IMR-90 (cell line): ENCODE measurements around the gene PSMD11. TPM values are rescaled to one million over a fixed set of nuclear protein-coding genes. Genes with fewer than 3 reads are reported as not detected.

Experiments
- ATAC-seq: fragments of 200-7000 bp; cut with Tn5 transposase; 2 replicates; pipeline ENCODE4 v1.9.1; 2020; ENCODE audit warnings: low read depth, mild to moderate bottlenecking, moderate library complexity
- BruUV-seq: library from RNA; stranded (reverse); fragments of 400-500 nt; replicated peaks from 2 replicates; lab custom pipeline; 2021; lab: Mats Ljungman, UMichigan
- CTCF ChIA-PET: fragments of 300-600 bp; formaldehyde crosslinking; extraction: SDS; loops from one replicate; lab custom pipeline; 2021; ENCODE audit warnings: antibody characterized with exemption; lab: Yijun Ruan, JAX
- POLR2A ChIA-PET: fragments of 300-600 bp; sonication (Branson Sonifier 250); formaldehyde crosslinking; loops from one replicate; lab custom pipeline; 2022; ENCODE audit warnings: antibody characterized with exemption; ENCODE audit not compliant: unreplicated experiment; lab: Charles Lee
- DNase-seq: peaks from one replicate; pipeline ENCODE4 v3.0.0; 2013
- H2AFZ ChIP-seq: replicated peaks from 2 replicates; pipeline ENCODE3; 2013; ENCODE audit warnings: low read length, mild to moderate bottlenecking; ENCODE audit not compliant: poor library complexity
- H2AK5ac ChIP-seq: 2 replicates; pipeline ENCODE4 v1.6.1; 2013; ENCODE audit warnings: low read depth, low read length, inconsistent platforms
- H2AK9ac ChIP-seq: replicated peaks from 2 replicates; pipeline ENCODE3; 2013; ENCODE audit warnings: mild to moderate bottlenecking, low read depth, low read length, moderate library complexity; ENCODE audit not compliant: poor library complexity
- H2BK120ac ChIP-seq: 2 replicates; pipeline ENCODE4 v1.6.1; 2013; ENCODE audit warnings: low read depth, low read length, inconsistent platforms
- H2BK15ac ChIP-seq: 3 replicates; pipeline ENCODE4 v1.6.1; 2013; ENCODE audit warnings: low read depth, low read length, inconsistent platforms
- H2BK20ac ChIP-seq: 2 replicates; pipeline ENCODE4 v1.6.1; 2013; ENCODE audit warnings: low read depth, mild to moderate bottlenecking, inconsistent platforms, low read length, moderate library complexity
- H2BK5ac ChIP-seq: 2 replicates; pipeline ENCODE4 v1.6.1; 2013; ENCODE audit warnings: mild to moderate bottlenecking, low read depth, low read length, inconsistent platforms; ENCODE audit not compliant: poor library complexity, severe bottlenecking
- H3K14ac ChIP-seq: replicated peaks from 2 replicates; pipeline ENCODE4 v1.6.1; 2013; ENCODE audit warnings: low read depth, low read length, inconsistent platforms
- H3K18ac ChIP-seq: 2 replicates; pipeline ENCODE4 v1.6.1; 2013; ENCODE audit warnings: low read depth, low read length, control low read depth
- H3K23ac ChIP-seq: 2 replicates; pipeline ENCODE4 v1.6.1; 2013; ENCODE audit warnings: low read depth, low read length, inconsistent platforms
- H3K27ac ChIP-seq: 2 replicates; pipeline ENCODE4 v1.5.1; 2013; ENCODE audit warnings: mild to moderate bottlenecking, control low read depth, low read length; ENCODE audit not compliant: insufficient read depth
- H3K27me3 ChIP-seq: 2 replicates; pipeline ENCODE4 v1.6.1; 2013; ENCODE audit warnings: low read length; ENCODE audit not compliant: control insufficient read depth, insufficient read depth
- H3K36me3 ChIP-seq: 2 replicates; pipeline ENCODE4 v1.6.1; 2013; ENCODE audit warnings: low read length, mixed read lengths; ENCODE audit not compliant: control insufficient read depth, insufficient read depth
- H3K4ac ChIP-seq: 2 replicates; pipeline ENCODE4 v1.6.1; 2013; ENCODE audit warnings: low read depth, low read length, inconsistent platforms
- H3K4me1 ChIP-seq: 2 replicates; pipeline ENCODE4 v1.6.1; 2013; ENCODE audit warnings: low read length, mixed read lengths; ENCODE audit not compliant: control insufficient read depth, insufficient read depth
- H3K4me2 ChIP-seq: 2 replicates; pipeline ENCODE4 v1.6.1; 2013; ENCODE audit warnings: low read depth, mild to moderate bottlenecking, control low read depth, low read length, moderate library complexity
- H3K4me3 ChIP-seq: 2 replicates; pipeline ENCODE4 v1.5.1; 2013; ENCODE audit warnings: low read depth, mild to moderate bottlenecking, control low read depth, low read length, moderate library complexity; ENCODE audit not compliant: insufficient read depth
- H3K56ac ChIP-seq: 2 replicates; pipeline ENCODE4 v1.6.1; 2013; ENCODE audit warnings: low read length, inconsistent platforms; ENCODE audit not compliant: insufficient read depth; ENCODE audit errors: extremely low read depth
- H3K79me1 ChIP-seq, 2 experiments: 2 replicates each; pipeline ENCODE4 v1.6.1; 2013; ENCODE audit warnings: low read length in 2 of 2, inconsistent platforms in 1 of 2, low read depth in 1 of 2
- H3K9ac ChIP-seq: 2 replicates; pipeline ENCODE4 v1.6.1; 2013; ENCODE audit warnings: low read depth, low read length, control low read depth
- H3K9me1 ChIP-seq: 2 replicates; pipeline ENCODE4 v1.6.1; 2013; ENCODE audit warnings: low read length, inconsistent platforms; ENCODE audit not compliant: insufficient read depth
- H3K9me3 ChIP-seq: 2 replicates; pipeline ENCODE4 v1.6.1; 2013; ENCODE audit warnings: low read length; ENCODE audit not compliant: control insufficient read depth, insufficient read depth
- H4K20me1 ChIP-seq: 2 replicates; pipeline ENCODE4 v1.6.1; 2013; ENCODE audit warnings: low read length, inconsistent platforms; ENCODE audit not compliant: insufficient read depth
- H4K5ac ChIP-seq: 2 replicates; pipeline ENCODE4 v1.6.1; 2013; ENCODE audit warnings: mild to moderate bottlenecking, low read depth, low read length, control low read depth
- H4K8ac ChIP-seq, 2 experiments: 2 replicates each; pipeline ENCODE4 v1.6.1; 2013; ENCODE audit warnings: low read depth in 2 of 2, low read length in 2 of 2, control low read depth in 1 of 2, inconsistent platforms in 1 of 2
- H4K91ac ChIP-seq: 2 replicates; pipeline ENCODE4 v1.6.1; 2013; ENCODE audit warnings: low read depth, low read length, inconsistent platforms; ENCODE audit not compliant: insufficient read depth
- BHLHE40 ChIP-seq: fragments of 150-350 bp; IDR thresholded peaks from 2 replicates; pipeline ENCODE4 v1.6.1; 2016; ENCODE audit warnings: mild to moderate bottlenecking, low read depth, low read length
- CTCF ChIP-seq: conservative IDR thresholded peaks from 2 replicates; pipeline ENCODE4 v1.5.1; 2012; ENCODE audit warnings: mild to moderate bottlenecking, low read depth, low read length, improper control_type of control experiment
- FOS ChIP-seq: fragments of 150-350 bp; IDR thresholded peaks from 2 replicates; pipeline ENCODE4 v1.6.1; 2016; ENCODE audit warnings: low read depth, low read length
- MAFK ChIP-seq: IDR thresholded peaks from 2 replicates; pipeline ENCODE4 v1.6.1; 2012; ENCODE audit warnings: low read depth, low read length, improper control_type of control experiment
- POLR2A ChIP-seq: IDR thresholded peaks from 2 replicates; pipeline ENCODE4 v1.6.1; 2012; ENCODE audit warnings: mild to moderate bottlenecking, low read depth, low read length
- RAD21 ChIP-seq: IDR thresholded peaks from 2 replicates; pipeline ENCODE4 v1.6.1; 2012; ENCODE audit warnings: low read length, improper control_type of control experiment
- RCOR1 ChIP-seq: IDR thresholded peaks from 2 replicates; pipeline ENCODE4 v1.6.1; 2012; ENCODE audit warnings: mild to moderate bottlenecking, low read length, improper control_type of control experiment; ENCODE audit not compliant: insufficient replicate concordance
- RFX5 ChIP-seq: IDR thresholded peaks from 2 replicates; pipeline ENCODE4 v1.8.0; 2012; ENCODE audit warnings: low read depth, mild to moderate bottlenecking, low read length, moderate library complexity
- USF2 ChIP-seq: fragments of 150-350 bp; IDR thresholded peaks from 2 replicates; pipeline ENCODE4 v1.6.1; 2017; ENCODE audit warnings: mild to moderate bottlenecking, antibody characterized with exemption, low read length, low read depth
- WGBS, 2 experiments: methylation state at CpG; one replicate each; pipeline versions ENCODE4 v1.1.5 to v1.1.7; 2013; ENCODE audit warnings: missing lambda C conversion rate in 2 of 2; ENCODE audit not compliant: insufficient read length in 1 of 2; ENCODE audit errors: extremely low coverage in 2 of 2; 5-methylcytosine and 5-hydroxymethylcytosine counted together
- dilution Hi-C: fragments of 300-500 bp; cut with HindIII; formaldehyde crosslinking; loops from one replicate; pipeline ENCODE4 v1.14.3; 2018; ENCODE audit warnings: low sequenced_read_pairs; ENCODE audit not compliant: unreplicated experiment
- in situ Hi-C: fragments of 300-500 bp; cut with MboI; formaldehyde crosslinking; loops from 3 replicates; pipeline ENCODE4 v1.14.3; 2019; ENCODE audit warnings: low sequenced_read_pairs, inconsistent platforms, mixed read lengths
- intact Hi-C: fragments of 100-400 bp; cut with micrococcal nuclease; formaldehyde crosslinking; loops from 2 replicates; pipeline ENCODE4 v1.10.0; 2022
- polyA plus RNA-seq, 3 experiments: library from polyadenylated mRNA; depleted of rRNA; stranded (reverse); fragments of >200 nt; gene quantifications; 2 replicates each; pipeline ENCODE4 v1.2.3, GENCODE V29; 2012; ENCODE audit warnings: low replicate concordance in 1 of 3
- total RNA-seq: library from RNA; depleted of rRNA; stranded (reverse); fragments of >200 nt; gene quantifications from 2 replicates; pipeline ENCODE4 v1.2.3, GENCODE V29; 2012

PSMD11 gene
- total and polyA plus RNA-seq, 2 of the 4 experiments (the other 2 are of a cell fraction) = 64.7 to 85.9 TPM

GRCh38 chr17:32498391-32498790 is 54.1 kb downstream of the PSMD11 start:
- no CpG with 5 or more reads among the region's 9 CpGs for WGBS, 2 experiments
- H2AK9ac ChIP-seq = no peak overlapping the region
- no peak for ATAC-seq
- no peak overlapping the region for H3K23ac ChIP-seq
- no peaks in the 10 kb centered on the region for H3K36me3 ChIP-seq
- peaks cover 5% of the 10 kb centered on the region for H3K9me1 ChIP-seq
- no peak overlapping the region for H2BK5ac ChIP-seq
- in situ Hi-C loops = loop anchor here (25.0 kb wide), 1 partner anchor 264 kb away; no protein-coding TSS in a partner anchor
- no peak overlapping the region; the same call in 1 of the 2 replicates for H2AK5ac ChIP-seq
- no peak overlapping the region for H4K91ac ChIP-seq
- no TSS peak for BruUV-seq
- no peak overlapping the region for H2BK15ac ChIP-seq
- H3K14ac ChIP-seq = no peak overlapping the region
- ChIA-PET POLR2A (no interaction called here), CTCF (no interaction called here)
- H3K9ac ChIP-seq = no peak overlapping the region
- peak overlapping the region; percentile 80; the same call in 1 of the 2 replicates for H2BK120ac ChIP-seq
- no peak overlapping the region for H3K4ac ChIP-seq
- H3K27me3 ChIP-seq = peaks cover 3% of the 10 kb centered on the region; the same call in 1 of the 2 replicates
- intact Hi-C loops = no loop called here
- no peak overlapping the region for H3K4me3 ChIP-seq
- H4K20me1 ChIP-seq = no peaks in the 10 kb centered on the region; the same call in 1 of the 2 replicates
- dilution Hi-C loops = no loop called here
- H4K5ac ChIP-seq = no peak overlapping the region
- H3K9me3 ChIP-seq = no peaks in the 10 kb centered on the region
- no peaks in the 10 kb centered on the region for H3K79me1 ChIP-seq
- no peak overlapping the region for H3K56ac ChIP-seq
- H3K18ac ChIP-seq = no peak overlapping the region
- no peak overlapping the region for H3K27ac ChIP-seq
- no peak overlapping the region for H4K8ac ChIP-seq
- no peak for DNase-seq
- H3K4me1 ChIP-seq = peaks cover 9% of the 10 kb centered on the region; the same call in 1 of the 2 replicates
- H2BK20ac ChIP-seq = no peak overlapping the region; the same call in 1 of the 2 replicates
- H3K4me2 ChIP-seq = no peak overlapping the region
- TF ChIP-seq RFX5 (no peak), CTCF (no peak), POLR2A (no peak), USF2 (no peak), RCOR1 (no peak), RAD21 (no peak), FOS (no peak), BHLHE40 (no peak), MAFK (no peak)
- H2AFZ ChIP-seq = peak overlapping the region; percentile 67
